Measurements from ENCODE around the gene KLHL11.

- TF ChIP-seq TCF4 (CRISPR knock-in tag; IDR thresholded peaks at IDR 0.05; ENCODE audit: borderline replicate concordance), result no peak
- TF ChIP-seq ZFP30 (CRISPR knock-in tag; IDR thresholded peaks at IDR 0.05), result no peak
- TF ChIP-seq ISL1 (CRISPR knock-in tag; IDR thresholded peaks at IDR 0.05), result no peak
- TF ChIP-seq ZNF565 (CRISPR knock-in tag; conservative IDR thresholded peaks at IDR 0.05; ENCODE audit: low read depth), result no peak
- TF ChIP-seq ARNTL (CRISPR knock-in tag; IDR thresholded peaks at IDR 0.05; ENCODE audit: borderline replicate concordance, low read depth), result no peak; the same call in 1 of the 2 replicates
- TF ChIP-seq GLIS3 (CRISPR knock-in tag; IDR thresholded peaks at IDR 0.05), result no peak
These were observed 53.5 kb downstream of the KLHL11 start, which contains the start of gene P3H4 for GRCh38 chr17:41811549-41812380.
